Activated CD4-positive, alpha-beta T cell treated with anti-CD3 and anti-CD28 coated beads for 36 hours (primary cell): ENCODE measurements around the gene ANKRD13C. TPM values are rescaled to one million over a fixed set of nuclear protein-coding genes. Genes with fewer than 3 reads are reported as not detected.
"Not testable (repeated sequence)": the region's sequence is repeated elsewhere in the genome, so short reads cannot be mapped to it uniquely, and the experiment has no call there.

Source experiments
- ATAC-seq: fragments of 200-7000 bp; cut with Tn5 transposase; one replicate; pipeline ENCODE4 v1.10.0; 2021; ENCODE audit warnings: mild to moderate bottlenecking, moderate library complexity
- CTCF ChIA-PET: fragments of 350-600 bp; sonication (Branson Sonifier 250); formaldehyde crosslinking; loops from one replicate; lab custom pipeline; 2021; ENCODE audit warnings: antibody characterized with exemption; lab: Charles Lee
- POLR2A ChIA-PET: fragments of 350-600 bp; sonication (Branson Sonifier 250); formaldehyde crosslinking; loops from one replicate; lab custom pipeline; 2021; ENCODE audit warnings: antibody characterized with exemption, inconsistent platforms; lab: Charles Lee
- DNase-seq: peaks from one replicate; pipeline ENCODE4 v3.0.0-alpha.2; 2020
- H3K27ac Mint-ChIP-seq: one replicate; pipeline ENCODE4 v1.8.0; 2021; ENCODE audit warnings: mixed read lengths
- H3K27me3 Mint-ChIP-seq: one replicate; pipeline ENCODE4 v1.8.0; 2021; ENCODE audit warnings: mixed read lengths
- H3K36me3 Mint-ChIP-seq: one replicate; pipeline ENCODE4 v1.8.0; 2021; ENCODE audit warnings: low read depth, mixed read lengths
- H3K4me1 Mint-ChIP-seq: one replicate; pipeline ENCODE4 v1.8.0; 2021; ENCODE audit warnings: mixed read lengths
- H3K4me3 Mint-ChIP-seq: one replicate; pipeline ENCODE4 v1.8.0; 2021; ENCODE audit warnings: mild to moderate bottlenecking, moderate library complexity, mixed read lengths
- H3K9me3 Mint-ChIP-seq: one replicate; pipeline ENCODE4 v1.8.0; 2021; ENCODE audit warnings: low read depth, mixed read lengths
- intact Hi-C, 2 experiments: fragments of 100-400 bp; cut with DNase I in 1 of 2; cut with micrococcal nuclease in 1 of 2; formaldehyde crosslinking; loops; one replicate each; pipeline versions ENCODE4 v1.14.2 to v1.15.1; 2022 to 2024; cut with DNase I, micrococcal nuclease
- total RNA-seq, 2 experiments: library from RNA; stranded (reverse); gene quantifications; one replicate each; pipeline ENCODE4 v1.2.3, GENCODE V29; 2021

ANKRD13C gene
- total RNA-seq, 2 experiments from 2014 or later = 13.9 TPM

- DNase-seq = no peak
- ChIA-PET CTCF (interaction anchor here (0.5 to 1.0 kb wide), 3 partner anchors 9 to 1787 kb away, joined by 3 to 5 read pairs (median 4); no protein-coding TSS in a partner anchor), POLR2A (no interaction called here)
- no peaks in the 10 kb centered on the region for H3K9me3 Mint-ChIP-seq
- H3K27me3 Mint-ChIP-seq = peaks cover 8% of the 10 kb centered on the region
- H3K27ac Mint-ChIP-seq = no peak overlapping the region
- ATAC-seq = no peak
- no peaks in the 10 kb centered on the region for H3K36me3 Mint-ChIP-seq
- no peak overlapping the region for H3K4me3 Mint-ChIP-seq
- intact Hi-C loops = no loop called here
- H3K4me1 Mint-ChIP-seq = no peaks in the 10 kb centered on the region
Measured at GRCh38 chr1:70383483-70383882, 29.0 kb upstream of the ANKRD13C start.

GRCh38 chr1:70382682-70383081, 28.2 kb upstream of the ANKRD13C start:
- DNase-seq (no peak), ATAC-seq (no peak)
- no peaks in the 10 kb centered on the region for H3K36me3 Mint-ChIP-seq
- intact Hi-C loops = no loop called here
- no peak overlapping the region for H3K4me3 Mint-ChIP-seq
- H3K27me3 Mint-ChIP-seq = peaks cover 8% of the 10 kb centered on the region
- ChIA-PET POLR2A (no interaction called here), CTCF (interaction anchor here (0.7 kb wide), 1 partner anchor 1788 kb away, joined by 4 read pairs; no protein-coding TSS in a partner anchor)
- no peaks in the 10 kb centered on the region for H3K9me3 Mint-ChIP-seq
- H3K27ac Mint-ChIP-seq = no peak overlapping the region
- H3K4me1 Mint-ChIP-seq = no peaks in the 10 kb centered on the region

- ChIA-PET POLR2A (no interaction called here), CTCF (interaction anchor here (0.7 to 1.0 kb wide), 2 partner anchors 11 to 792 kb away, joined by 3 read pairs; no protein-coding TSS in a partner anchor)
- Mint-ChIP-seq H3K36me3 (no peaks in the 10 kb centered on the region), H3K27me3 (no peaks in the 10 kb centered on the region), H3K27ac (no peak overlapping the region), H3K4me1 (no peaks in the 10 kb centered on the region), H3K4me3 (no peak overlapping the region), H3K9me3 (no peaks in the 10 kb centered on the region)
- intact Hi-C loops = no loop called here
- DNase-seq = no peak
- no peak for ATAC-seq
Measured at GRCh38 chr1:70376196-70376595, 21.7 kb upstream of the ANKRD13C start.

- H3K27ac Mint-ChIP-seq, intact Hi-C loops, H3K9me3 Mint-ChIP-seq, POLR2A ChIA-PET, DNase-seq, H3K36me3 Mint-ChIP-seq, H3K27me3 Mint-ChIP-seq, ATAC-seq, H3K4me3 Mint-ChIP-seq, H3K4me1 Mint-ChIP-seq: not testable (repeated sequence)
- CTCF ChIA-PET = interaction anchor here (0.6 kb wide), 1 partner anchor 379 kb away, joined by 3 read pairs; no protein-coding TSS in a partner anchor
Measured at GRCh38 chr1:70373580-70373979, 19.1 kb upstream of the ANKRD13C start.

- ATAC-seq = no peak
- intact Hi-C loops = no loop called here
- no peaks in the 10 kb centered on the region for H3K9me3 Mint-ChIP-seq
Measured at GRCh38 chr1:70372426-70372825, 17.9 kb upstream of the ANKRD13C start.

GRCh38 chr1:70371586-70371985, 17.1 kb upstream of the ANKRD13C start:
- H3K27me3 Mint-ChIP-seq, H3K27ac Mint-ChIP-seq, ATAC-seq, DNase-seq, POLR2A ChIA-PET, H3K4me1 Mint-ChIP-seq, H3K9me3 Mint-ChIP-seq, CTCF ChIA-PET, H3K36me3 Mint-ChIP-seq, H3K4me3 Mint-ChIP-seq, intact Hi-C loops: not testable (repeated sequence)

More at GRCh38 chr1:70372426-70372825, 17.9 kb upstream of the ANKRD13C start:
- H3K27me3 Mint-ChIP-seq = no peaks in the 10 kb centered on the region
- CTCF ChIA-PET = interaction anchor here (0.9 kb wide), 1 partner anchor 14 kb away, joined by 6 read pairs; no protein-coding TSS in a partner anchor
- no peaks in the 10 kb centered on the region for H3K4me1 Mint-ChIP-seq
- H3K27ac Mint-ChIP-seq = no peak overlapping the region
- DNase-seq = no peak
- no peak overlapping the region for H3K4me3 Mint-ChIP-seq
- H3K36me3 Mint-ChIP-seq = no peaks in the 10 kb centered on the region
- POLR2A ChIA-PET = no interaction called here

GRCh38 chr1:70367397-70367796, 12.9 kb upstream of the ANKRD13C start:
- H3K36me3 Mint-ChIP-seq, intact Hi-C loops, H3K9me3 Mint-ChIP-seq, ATAC-seq, H3K27me3 Mint-ChIP-seq, H3K4me3 Mint-ChIP-seq, H3K27ac Mint-ChIP-seq, H3K4me1 Mint-ChIP-seq, POLR2A ChIA-PET, DNase-seq: not testable (repeated sequence)
- CTCF ChIA-PET = interaction anchor here (0.6 kb wide), 1 partner anchor 165 kb away, joined by 3 read pairs; no protein-coding TSS in a partner anchor

GRCh38 chr1:70366997-70367396, 12.5 kb upstream of the ANKRD13C start:
- H3K4me3 Mint-ChIP-seq, H3K9me3 Mint-ChIP-seq, POLR2A ChIA-PET, H3K27ac Mint-ChIP-seq, H3K4me1 Mint-ChIP-seq, intact Hi-C loops, H3K36me3 Mint-ChIP-seq, ATAC-seq, DNase-seq, H3K27me3 Mint-ChIP-seq: not testable (repeated sequence)
- CTCF ChIA-PET = interaction anchor here (0.6 kb wide), 1 partner anchor 165 kb away, joined by 3 read pairs; no protein-coding TSS in a partner anchor

- H3K9me3 Mint-ChIP-seq, H3K4me1 Mint-ChIP-seq, intact Hi-C loops, H3K4me3 Mint-ChIP-seq, DNase-seq, CTCF ChIA-PET, ATAC-seq, POLR2A ChIA-PET, H3K27ac Mint-ChIP-seq, H3K36me3 Mint-ChIP-seq, H3K27me3 Mint-ChIP-seq: not testable (repeated sequence)
Measured at GRCh38 chr1:70366425-70366952, 12.0 kb upstream of the ANKRD13C start.

- CTCF ChIA-PET = no interaction called here
- POLR2A ChIA-PET = no interaction called here
- H3K9me3 Mint-ChIP-seq = no peaks in the 10 kb centered on the region
- H3K27me3 Mint-ChIP-seq = no peaks in the 10 kb centered on the region
- H3K27ac Mint-ChIP-seq = no peak overlapping the region
- no peak overlapping the region for H3K4me3 Mint-ChIP-seq
- intact Hi-C loops = no loop called here
- DNase-seq (no peak), ATAC-seq (no peak)
- H3K36me3 Mint-ChIP-seq = peaks cover 4% of the 10 kb centered on the region
- peaks cover 3% of the 10 kb centered on the region for H3K4me1 Mint-ChIP-seq
Measured at GRCh38 chr1:70364439-70364838, 9.9 kb upstream of the ANKRD13C start.

- peaks cover 3% of the 10 kb centered on the region for H3K4me1 Mint-ChIP-seq
- no peak for ATAC-seq
- CTCF ChIA-PET = no interaction called here
- intact Hi-C loops = no loop called here
- H3K36me3 Mint-ChIP-seq = peaks cover 1% of the 10 kb centered on the region
- no peak overlapping the region for H3K4me3 Mint-ChIP-seq
- no peak overlapping the region for H3K27ac Mint-ChIP-seq
- H3K27me3 Mint-ChIP-seq = no peaks in the 10 kb centered on the region
- no peaks in the 10 kb centered on the region for H3K9me3 Mint-ChIP-seq
- DNase-seq = no peak
- POLR2A ChIA-PET = no interaction called here
Measured at GRCh38 chr1:70361727-70362398, 7.3 kb upstream of the ANKRD13C start.

GRCh38 chr1:70360321-70360720, 5.8 kb upstream of the ANKRD13C start:
- DNase-seq (no peak), ATAC-seq (no peak)
- no peaks in the 10 kb centered on the region for H3K9me3 Mint-ChIP-seq
- H3K27me3 Mint-ChIP-seq = no peaks in the 10 kb centered on the region
- ChIA-PET POLR2A (no interaction called here), CTCF (no interaction called here)
- no peak overlapping the region for H3K4me3 Mint-ChIP-seq
- peaks cover 10% of the 10 kb centered on the region for H3K4me1 Mint-ChIP-seq
- no peak overlapping the region for H3K27ac Mint-ChIP-seq
- no peaks in the 10 kb centered on the region for H3K36me3 Mint-ChIP-seq
- intact Hi-C loops = no loop called here
